Cardiac septum (tissue), 1 donor: ENCODE results near the gene SLC28A1. TPM values are rescaled to one million over a fixed set of nuclear protein-coding genes. Genes with fewer than 3 reads are reported as not detected.
"Not testable (repeated sequence)": the region's sequence is repeated elsewhere in the genome, so short reads cannot be mapped to it uniquely, and the experiment has no call there.

ENCODE experiments used
- DNase-seq: peaks from one replicate; pipeline ENCODE4 v3.0.0-alpha.2; 2020; ENCODE audit warnings: low spot score
- intact Hi-C: fragments of 100-400 bp; cut with DNase I; formaldehyde crosslinking; loops from one replicate; pipeline ENCODE4 v1.14.0; 2022
- long read RNA-seq: library from polyadenylated mRNA; unstranded; transcript quantifications from one replicate; pipeline ENCODE4 v2.0.0, GENCODE V29; 2021
- total RNA-seq: library from RNA; stranded (reverse); fragmentation: NEBNext Ultra II Directional; extraction: Animal tissue kit (Norgen Biotek cat#: 25700); gene quantifications from one replicate; pipeline ENCODE4 v1.2.1, GENCODE V29; 2021
- donor health status: DM: no; HTN: no; CAD: no.

The SLC28A1 gene
- total RNA-seq = 0.83 TPM
- long read RNA-seq, partial matches to known transcripts = 3 of 4 reads
- long read RNA-seq, other reads (novel, unspliced or antisense) = 1 of 4 reads

GRCh38 chr15:84883916-84884781, at the start of gene SLC28A1:
Gene SLC28A1 (plus strand): TSS chr15:84884662. CDS start chr15:84887761, 3,099 bp downstream.
- intact Hi-C loops = no loop called here
- DNase-seq = no peak

GRCh38 chr15:84834969-84835368, 49.5 kb upstream of the SLC28A1 start:
- DNase-seq = no peak
- intact Hi-C loops = no loop called here

- no peak for DNase-seq
- intact Hi-C loops = no loop called here
These were observed 48.7 kb upstream of the SLC28A1 start for GRCh38 chr15:84835661-84836337.

GRCh38 chr15:84836844-84837243, 47.6 kb upstream of the SLC28A1 start:
- intact Hi-C loops = no loop called here
- no peak for DNase-seq

GRCh38 chr15:84839714-84840113, 44.7 kb upstream of the SLC28A1 start:
- DNase-seq = no peak
- intact Hi-C loops = loop anchor here (2.0 kb wide), 2 partner anchors 21 to 75 kb away; no protein-coding TSS in a partner anchor

GRCh38 chr15:84840255-84840654, 44.2 kb upstream of the SLC28A1 start:
- intact Hi-C loops = loop anchor here (2.0 kb wide), 2 partner anchors 21 to 75 kb away; no protein-coding TSS in a partner anchor
- no peak for DNase-seq

- intact Hi-C loops = loop anchor here (2.0 kb wide), 2 partner anchors 22 to 74 kb away; no protein-coding TSS in a partner anchor
These were observed 43.6 kb upstream of the SLC28A1 start for GRCh38 chr15:84840741-84841429.

GRCh38 chr15:84842781-84843180, 41.7 kb upstream of the SLC28A1 start:
- intact Hi-C loops = no loop called here

More at GRCh38 chr15:84840741-84841429, 43.6 kb upstream of the SLC28A1 start:
- DNase-seq = peak; percentile 90

GRCh38 chr15:84844964-84845363, 39.5 kb upstream of the SLC28A1 start:
- DNase-seq = no peak
- intact Hi-C loops = no loop called here

More at GRCh38 chr15:84842781-84843180, 41.7 kb upstream of the SLC28A1 start:
- no peak for DNase-seq

GRCh38 chr15:84845631-84846030, 38.8 kb upstream of the SLC28A1 start:
- DNase-seq = peak; percentile 91
- intact Hi-C loops = not testable (repeated sequence)

- intact Hi-C loops = no loop called here
These were observed 38.2 kb upstream of the SLC28A1 start for GRCh38 chr15:84846269-84846668.

GRCh38 chr15:84847382-84847781, 37.1 kb upstream of the SLC28A1 start:
- intact Hi-C loops = no loop called here
- no peak for DNase-seq

More at GRCh38 chr15:84846269-84846668, 38.2 kb upstream of the SLC28A1 start:
- no peak for DNase-seq

- DNase-seq = no peak
- intact Hi-C loops = loop anchor here (10.0 kb wide), 1 partner anchor 163 kb away; no protein-coding TSS in a partner anchor
These were observed 32.2 kb upstream of the SLC28A1 start for GRCh38 chr15:84852212-84852611.

- no peak for DNase-seq
- intact Hi-C loops = loop anchor here (10.0 kb wide), 1 partner anchor 160 kb away; no protein-coding TSS in a partner anchor
These were observed 29.3 kb upstream of the SLC28A1 start for GRCh38 chr15:84855136-84855535.

GRCh38 chr15:84855765-84856164, 28.7 kb upstream of the SLC28A1 start:
- no peak for DNase-seq
- intact Hi-C loops = loop anchor here (10.0 kb wide), 1 partner anchor 159 kb away; no protein-coding TSS in a partner anchor

- intact Hi-C loops = loop anchor here (10.0 kb wide), 1 partner anchor 158 kb away; no protein-coding TSS in a partner anchor
- DNase-seq = no peak
These were observed 27.6 kb upstream of the SLC28A1 start for GRCh38 chr15:84856731-84857417.

- no peak for DNase-seq
- intact Hi-C loops = loop anchor here (10.0 kb wide), 1 partner anchor 157 kb away; no protein-coding TSS in a partner anchor
These were observed 27.0 kb upstream of the SLC28A1 start for GRCh38 chr15:84857418-84858004.

- DNase-seq = no peak
- intact Hi-C loops = loop anchor here (10.0 kb wide), 1 partner anchor 157 kb away; no protein-coding TSS in a partner anchor
These were observed 26.2 kb upstream of the SLC28A1 start for GRCh38 chr15:84858231-84858630.
